BE2C (cell line): ENCODE measurements around the gene DYNC1H1.
"Not testable (repeated sequence)": the region's sequence is repeated elsewhere in the genome, so short reads cannot be mapped to it uniquely, and the experiment has no call there.

Source experiments
- DNase-seq: peaks from one replicate; pipeline ENCODE4 v3.0.0-alpha.2; 2020
- H3K27me3 ChIP-seq: fragments of 250-450 bp; sonication (Bioruptor Pico); 2 replicates; pipeline ENCODE4 v1.5.1; 2020; ENCODE audit warnings: mild to moderate bottlenecking
- H3K36me3 ChIP-seq: fragments of 250-450 bp; sonication (Bioruptor Pico); 2 replicates; pipeline ENCODE4 v1.5.1; 2020; ENCODE audit warnings: mild to moderate bottlenecking
- H3K4me1 ChIP-seq: fragments of 250-450 bp; sonication (Bioruptor Pico); 2 replicates; pipeline ENCODE4 v1.5.1; 2020
- H3K4me3 ChIP-seq: 2 replicates; pipeline ENCODE4 v1.5.1; 2011; ENCODE audit warnings: low read depth, low read length
- H3K9me3 ChIP-seq: fragments of 250-450 bp; sonication (Bioruptor Pico); 2 replicates; pipeline ENCODE4 v1.5.1; 2020
- TF ChIP-seq, protein P1 (sequence below): IDR thresholded peaks from 2 replicates; pipeline ENCODE4 v1.5.1; 2012; ENCODE audit warnings: mild to moderate bottlenecking, low read depth, low read length

Gene DYNC1H1

DNA sequence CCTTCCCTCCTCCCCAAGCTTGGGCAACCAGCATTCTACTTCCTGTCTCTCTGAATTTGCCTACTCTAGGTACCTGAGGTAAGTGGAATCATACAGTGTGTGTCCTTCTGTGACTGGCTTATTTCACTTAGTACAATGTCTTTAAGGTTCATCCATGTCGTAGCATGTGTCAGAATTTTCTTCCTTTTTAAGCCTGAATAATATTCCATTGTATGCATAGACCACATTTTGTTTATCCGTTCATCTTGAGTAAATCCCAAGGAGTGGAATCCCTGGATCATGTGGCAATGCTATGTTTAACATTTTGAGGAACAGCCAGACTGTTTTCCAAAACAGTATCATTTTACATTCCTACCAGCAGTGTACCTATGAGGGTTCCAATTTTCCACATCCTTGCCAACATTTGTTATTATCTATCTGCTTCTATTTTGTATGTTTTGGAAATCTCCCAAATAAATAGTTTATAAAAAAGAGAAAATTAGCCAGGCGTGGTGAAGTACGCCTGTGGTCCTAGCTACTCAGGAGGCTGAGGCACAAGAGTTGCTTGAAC lies 110.1 kb downstream of the DYNC1H1 start:
- no peak for DNase-seq
- H3K4me1 ChIP-seq = no peaks in the 10 kb centered on the region
- TF ChIP-seq, protein P1, sequence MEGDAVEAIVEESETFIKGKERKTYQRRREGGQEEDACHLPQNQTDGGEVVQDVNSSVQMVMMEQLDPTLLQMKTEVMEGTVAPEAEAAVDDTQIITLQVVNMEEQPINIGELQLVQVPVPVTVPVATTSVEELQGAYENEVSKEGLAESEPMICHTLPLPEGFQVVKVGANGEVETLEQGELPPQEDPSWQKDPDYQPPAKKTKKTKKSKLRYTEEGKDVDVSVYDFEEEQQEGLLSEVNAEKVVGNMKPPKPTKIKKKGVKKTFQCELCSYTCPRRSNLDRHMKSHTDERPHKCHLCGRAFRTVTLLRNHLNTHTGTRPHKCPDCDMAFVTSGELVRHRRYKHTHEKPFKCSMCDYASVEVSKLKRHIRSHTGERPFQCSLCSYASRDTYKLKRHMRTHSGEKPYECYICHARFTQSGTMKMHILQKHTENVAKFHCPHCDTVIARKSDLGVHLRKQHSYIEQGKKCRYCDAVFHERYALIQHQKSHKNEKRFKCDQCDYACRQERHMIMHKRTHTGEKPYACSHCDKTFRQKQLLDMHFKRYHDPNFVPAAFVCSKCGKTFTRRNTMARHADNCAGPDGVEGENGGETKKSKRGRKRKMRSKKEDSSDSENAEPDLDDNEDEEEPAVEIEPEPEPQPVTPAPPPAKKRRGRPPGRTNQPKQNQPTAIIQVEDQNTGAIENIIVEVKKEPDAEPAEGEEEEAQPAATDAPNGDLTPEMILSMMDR = no peak
- no peak overlapping the region for H3K4me3 ChIP-seq
- no peaks in the 10 kb centered on the region; the same call in 1 of the 2 replicates for H3K9me3 ChIP-seq
- peaks cover 8% of the 10 kb centered on the region for H3K36me3 ChIP-seq
- no peaks in the 10 kb centered on the region for H3K27me3 ChIP-seq

DNA sequence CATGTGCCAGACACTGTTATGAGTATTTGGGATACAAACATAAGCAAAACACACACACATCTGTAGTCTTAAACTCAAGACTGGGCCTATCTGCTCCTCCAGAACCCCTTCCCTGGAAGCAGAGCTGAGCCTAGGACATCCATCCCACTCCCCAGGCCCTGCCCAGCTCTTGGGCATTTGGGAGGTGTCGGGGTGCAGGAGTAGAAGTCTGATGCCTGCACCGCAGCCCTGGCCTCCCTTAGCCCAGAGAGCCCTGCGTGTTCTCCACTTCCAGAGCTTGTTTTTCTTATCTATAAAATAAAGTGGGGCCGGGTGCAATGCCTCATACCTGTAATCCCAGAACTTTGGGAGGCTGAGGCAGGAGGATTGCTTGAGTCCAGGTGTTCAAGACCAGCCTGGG lies 110.8 kb downstream of the DYNC1H1 start:
- H3K27me3 ChIP-seq = no peaks in the 10 kb centered on the region
- no peaks in the 10 kb centered on the region; the same call in 1 of the 2 replicates for H3K9me3 ChIP-seq
- TF ChIP-seq, protein P1 = no peak
- H3K4me3 ChIP-seq = no peak overlapping the region
- peaks cover 14% of the 10 kb centered on the region for H3K36me3 ChIP-seq
- no peak for DNase-seq
- no peaks in the 10 kb centered on the region for H3K4me1 ChIP-seq

DNA sequence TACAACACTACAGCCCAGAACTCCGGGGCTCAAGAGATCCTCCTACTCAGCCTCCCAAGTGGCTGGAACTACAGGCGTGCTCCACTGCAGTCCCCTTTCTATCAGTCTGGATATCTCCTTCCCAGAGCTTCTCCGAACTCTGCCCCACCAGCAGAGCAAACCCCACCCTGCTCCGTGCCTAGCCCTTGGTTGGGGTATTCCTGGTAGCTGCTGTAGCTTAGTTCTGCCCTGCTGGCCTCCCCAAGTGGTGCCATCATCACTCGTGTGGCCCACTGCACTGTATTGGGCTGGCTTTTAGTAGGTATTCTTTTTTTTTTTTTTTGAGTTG lies 113.0 kb downstream of the DYNC1H1 start:
- no peak for DNase-seq
- no peaks in the 10 kb centered on the region for H3K4me1 ChIP-seq
- H3K9me3 ChIP-seq = no peaks in the 10 kb centered on the region; the same call in 1 of the 2 replicates
- TF ChIP-seq, protein P1 = no peak
- no peak overlapping the region for H3K4me3 ChIP-seq
- no peaks in the 10 kb centered on the region for H3K27me3 ChIP-seq
- H3K36me3 ChIP-seq = peaks cover 36% of the 10 kb centered on the region

DNA sequence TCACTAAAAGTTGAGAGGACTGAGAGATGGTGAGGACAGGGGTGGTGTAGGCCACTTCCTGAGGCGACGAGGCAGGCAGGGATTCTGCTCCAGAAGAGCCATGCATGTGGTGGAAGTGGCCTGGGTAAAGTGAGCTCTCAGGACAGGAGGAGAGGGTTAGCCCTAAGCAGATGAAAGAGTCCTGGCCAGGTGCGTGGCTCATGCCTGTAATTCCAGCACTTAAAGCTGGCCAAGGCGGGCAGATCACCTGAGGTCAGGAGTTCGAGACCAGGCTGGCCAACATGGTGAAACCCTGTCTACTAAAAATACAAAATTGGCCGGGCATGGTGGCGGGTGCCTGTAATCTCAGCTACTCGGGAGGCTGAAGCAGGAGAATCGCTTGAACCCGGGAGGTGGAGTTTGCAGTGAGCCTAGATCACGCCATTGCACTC lies 114.0 kb downstream of the DYNC1H1 start:
- not testable (repeated sequence) for H3K27me3 ChIP-seq, H3K9me3 ChIP-seq, DNase-seq, H3K4me1 ChIP-seq, H3K4me3 ChIP-seq
- H3K36me3 ChIP-seq = peaks cover 46% of the 10 kb centered on the region

DNA sequence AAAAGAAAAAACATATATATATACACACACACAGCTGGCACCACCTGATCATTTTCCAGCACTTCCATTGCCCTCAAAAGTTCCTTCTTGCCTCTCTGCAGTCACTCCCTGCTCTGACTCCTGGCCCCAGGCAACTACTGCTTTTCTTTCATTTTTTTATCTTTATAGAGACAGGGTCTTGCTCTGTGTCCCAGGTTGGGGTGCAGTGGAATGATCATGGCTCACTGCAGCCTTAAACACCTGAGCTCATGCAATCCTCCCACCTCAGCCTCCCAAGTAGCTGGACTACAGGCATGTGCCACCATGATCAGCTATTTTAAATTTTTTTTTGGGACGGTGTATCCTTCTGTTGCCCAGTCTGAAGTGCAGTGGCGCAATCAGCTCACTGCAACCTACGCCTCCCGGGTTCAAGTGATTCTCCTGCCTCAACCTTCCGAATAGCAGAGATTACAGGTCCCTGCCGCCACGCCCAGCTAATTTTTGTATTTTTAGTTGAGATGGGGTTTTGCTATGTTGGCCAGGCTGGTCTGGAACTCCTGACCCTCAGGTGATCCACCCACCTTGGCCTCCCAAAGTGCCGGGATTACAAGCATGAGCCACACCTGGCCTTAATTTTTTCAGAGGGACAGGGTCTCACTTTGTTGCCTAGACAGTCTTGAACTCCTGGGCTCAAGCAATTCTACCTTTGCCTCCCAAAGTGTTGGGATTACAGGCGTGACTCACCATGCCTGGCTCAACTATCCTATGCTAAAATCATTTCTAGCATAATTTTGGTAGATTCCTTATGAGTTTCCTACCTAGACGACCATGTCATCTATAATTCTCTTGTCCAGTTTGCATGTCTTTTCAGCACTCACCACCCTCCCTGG lies 114.7 kb downstream of the DYNC1H1 start:
- no peak overlapping the region for H3K4me3 ChIP-seq

DNA sequence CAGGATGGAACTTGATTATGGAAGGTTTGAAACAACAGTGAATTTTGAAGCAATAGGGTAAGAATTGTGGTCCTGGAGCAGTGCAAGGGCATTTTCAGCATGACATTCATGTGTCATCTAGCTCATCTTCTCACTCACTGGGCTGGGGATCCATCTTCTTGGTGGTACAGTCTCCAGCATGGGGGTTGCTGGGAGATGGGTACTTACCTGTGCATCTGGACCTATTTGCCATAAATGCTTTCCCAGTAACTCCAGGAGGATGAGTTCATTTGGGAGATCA lies 115.3 kb downstream of the DYNC1H1 start:
- H3K36me3 ChIP-seq = peaks cover 59% of the 10 kb centered on the region
- no peaks in the 10 kb centered on the region for H3K27me3 ChIP-seq
- H3K9me3 ChIP-seq = no peaks in the 10 kb centered on the region
- TF ChIP-seq, protein P1 = no peak
- no peak overlapping the region for H3K4me3 ChIP-seq
- H3K4me1 ChIP-seq = peaks cover 4% of the 10 kb centered on the region; the same call in 1 of the 2 replicates
- DNase-seq = no peak

More for the DNA sequence above, 114.7 kb downstream of the DYNC1H1 start:
- Histone ChIP-seq H3K4me1 (peaks cover 4% of the 10 kb centered on the region; the same call in 1 of the 2 replicates), H3K9me3 (no peaks in the 10 kb centered on the region), H3K36me3 (peaks cover 53% of the 10 kb centered on the region), H3K27me3 (no peaks in the 10 kb centered on the region)
- TF ChIP-seq, protein P1 = no peak
- no peak for DNase-seq
